DND-41 (cell line): ENCODE measurements around the gene GATAD2B.

ENCODE experiments used
- ATAC-seq: fragments of 200-7000 bp; cut with Tn5 transposase; 3 replicates; pipeline ENCODE4 v1.9.1; 2021; ENCODE audit warnings: low read depth; ENCODE audit not compliant: insufficient read depth
- DNase-seq: peaks from one replicate; pipeline ENCODE4 v3.0.0-alpha.2; 2020
- H2AFZ ChIP-seq: 2 replicates; pipeline ENCODE4 v1.6.0; 2012; ENCODE audit warnings: low read depth, low read length
- H3K27ac ChIP-seq: 2 replicates; pipeline ENCODE4 v1.5.1; 2012; ENCODE audit warnings: low read length, inconsistent platforms
- H3K27me3 ChIP-seq: fragments of 200-600 bp; sonication (generic); 2 replicates; pipeline ENCODE4 v1.6.0; 2012; ENCODE audit warnings: low read length, mild to moderate bottlenecking, inconsistent platforms; ENCODE audit not compliant: insufficient read depth, poor library complexity
- H3K36me3 ChIP-seq: 2 replicates; pipeline ENCODE4 v1.5.1; 2012; ENCODE audit warnings: low read length, inconsistent platforms; ENCODE audit not compliant: insufficient read depth
- H3K4me1 ChIP-seq: 2 replicates; pipeline ENCODE4 v1.5.1; 2012; ENCODE audit warnings: mild to moderate bottlenecking, low read length; ENCODE audit not compliant: insufficient read depth
- H3K4me2 ChIP-seq: 2 replicates; pipeline ENCODE4 v1.6.0; 2012; ENCODE audit warnings: mild to moderate bottlenecking, moderate library complexity, low read length, inconsistent platforms; ENCODE audit not compliant: insufficient read depth
- H3K4me3 ChIP-seq, 2 experiments: fragments of 200-600 bp in 1 of 2; shearing (Covaris generic) in 1 of 2; 2 replicates each; pipeline ENCODE4 v1.5.1; 2012 to 2016; ENCODE audit warnings: inconsistent platforms in 2 of 2, low read length in 2 of 2, mild to moderate bottlenecking in 2 of 2, low read depth in 1 of 2, moderate library complexity in 1 of 2
- H3K79me2 ChIP-seq: 2 replicates; pipeline ENCODE4 v1.6.0; 2012; ENCODE audit warnings: low read length, inconsistent platforms; ENCODE audit not compliant: insufficient read depth
- H3K9ac ChIP-seq: 2 replicates; pipeline ENCODE4 v1.6.0; 2012; ENCODE audit warnings: low read depth, mild to moderate bottlenecking, inconsistent platforms, low read length, moderate library complexity
- H3K9me3 ChIP-seq: 2 replicates; pipeline ENCODE4 v1.5.1; 2012; ENCODE audit warnings: low read length, moderate library complexity, mild to moderate bottlenecking, inconsistent platforms; ENCODE audit not compliant: insufficient read depth, severe bottlenecking
- H4K20me1 ChIP-seq: 2 replicates; pipeline ENCODE4 v1.6.0; 2012; ENCODE audit warnings: low read length; ENCODE audit not compliant: insufficient read depth
- EZH2 ChIP-seq: IDR thresholded peaks from 3 replicates; pipeline ENCODE4 v1.6.1; 2012; ENCODE audit warnings: borderline replicate concordance, low read depth, mild to moderate bottlenecking, moderate library complexity, low read length, inconsistent platforms; ENCODE audit not compliant: severe bottlenecking
- TF ChIP-seq, protein P1 (sequence below): IDR thresholded peaks from 2 replicates; pipeline ENCODE4 v1.5.1; 2012; ENCODE audit warnings: borderline replicate concordance, low read length, moderate library complexity, mild to moderate bottlenecking; ENCODE audit not compliant: poor library complexity, severe bottlenecking; ENCODE audit errors: extremely low read depth

The GATAD2B gene

DNA sequence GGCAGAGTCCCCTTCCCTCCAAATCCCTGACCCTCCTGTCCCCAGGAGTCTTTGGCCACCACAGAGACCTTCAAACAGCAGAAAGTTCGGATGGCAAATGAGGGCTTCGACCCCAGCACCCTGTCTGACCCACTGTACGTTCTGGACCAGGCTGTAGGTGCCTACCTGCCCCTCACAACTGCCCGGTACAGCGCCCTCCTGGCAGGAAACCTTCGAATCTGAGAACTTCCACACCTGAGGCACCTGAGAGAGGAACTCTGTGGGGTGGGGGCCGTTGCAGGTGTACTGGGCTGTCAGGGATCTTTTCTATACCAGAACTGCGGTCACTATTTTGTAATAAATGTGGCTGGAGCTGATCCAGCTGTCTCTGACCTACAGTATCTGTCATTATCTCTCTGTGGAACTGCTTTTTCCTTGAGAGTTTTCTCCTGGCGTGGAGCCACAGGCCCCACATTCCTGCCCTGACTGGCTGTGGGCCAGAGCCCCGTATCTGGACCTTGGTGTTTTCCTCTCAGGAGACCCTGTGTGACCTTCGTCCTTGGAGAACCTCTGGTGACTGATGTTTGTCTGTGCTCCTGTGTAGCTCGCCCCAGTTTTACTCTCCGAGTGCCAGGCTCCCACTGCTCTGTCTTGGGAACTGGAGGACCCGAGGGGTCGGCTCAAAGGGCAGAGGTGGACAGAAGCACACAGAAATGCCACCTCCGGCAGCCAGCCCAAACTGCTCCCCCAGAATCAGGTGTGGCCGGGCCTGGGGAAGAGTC, 142.8 kb downstream of the GATAD2B start:
- ATAC-seq: no peak
- no peak for TF ChIP-seq EZH2
- TF ChIP-seq, protein P1, sequence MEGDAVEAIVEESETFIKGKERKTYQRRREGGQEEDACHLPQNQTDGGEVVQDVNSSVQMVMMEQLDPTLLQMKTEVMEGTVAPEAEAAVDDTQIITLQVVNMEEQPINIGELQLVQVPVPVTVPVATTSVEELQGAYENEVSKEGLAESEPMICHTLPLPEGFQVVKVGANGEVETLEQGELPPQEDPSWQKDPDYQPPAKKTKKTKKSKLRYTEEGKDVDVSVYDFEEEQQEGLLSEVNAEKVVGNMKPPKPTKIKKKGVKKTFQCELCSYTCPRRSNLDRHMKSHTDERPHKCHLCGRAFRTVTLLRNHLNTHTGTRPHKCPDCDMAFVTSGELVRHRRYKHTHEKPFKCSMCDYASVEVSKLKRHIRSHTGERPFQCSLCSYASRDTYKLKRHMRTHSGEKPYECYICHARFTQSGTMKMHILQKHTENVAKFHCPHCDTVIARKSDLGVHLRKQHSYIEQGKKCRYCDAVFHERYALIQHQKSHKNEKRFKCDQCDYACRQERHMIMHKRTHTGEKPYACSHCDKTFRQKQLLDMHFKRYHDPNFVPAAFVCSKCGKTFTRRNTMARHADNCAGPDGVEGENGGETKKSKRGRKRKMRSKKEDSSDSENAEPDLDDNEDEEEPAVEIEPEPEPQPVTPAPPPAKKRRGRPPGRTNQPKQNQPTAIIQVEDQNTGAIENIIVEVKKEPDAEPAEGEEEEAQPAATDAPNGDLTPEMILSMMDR: no peak
- Histone ChIP-seq H2AFZ (no peak overlapping the region), H3K79me2 (no peaks in the 10 kb centered on the region), H3K4me3 (no peak overlapping the region), H3K9me3 (no peaks in the 10 kb centered on the region), H3K9ac (no peak overlapping the region), H3K27me3 (no peaks in the 10 kb centered on the region), H3K36me3 (no peaks in the 10 kb centered on the region; the same call in 1 of the 2 replicates), H3K27ac (no peak overlapping the region), H3K4me2 (no peak overlapping the region), H4K20me1 (no peaks in the 10 kb centered on the region), H3K4me1 (peaks cover 16% of the 10 kb centered on the region)
- DNase-seq: no peak

DNA sequence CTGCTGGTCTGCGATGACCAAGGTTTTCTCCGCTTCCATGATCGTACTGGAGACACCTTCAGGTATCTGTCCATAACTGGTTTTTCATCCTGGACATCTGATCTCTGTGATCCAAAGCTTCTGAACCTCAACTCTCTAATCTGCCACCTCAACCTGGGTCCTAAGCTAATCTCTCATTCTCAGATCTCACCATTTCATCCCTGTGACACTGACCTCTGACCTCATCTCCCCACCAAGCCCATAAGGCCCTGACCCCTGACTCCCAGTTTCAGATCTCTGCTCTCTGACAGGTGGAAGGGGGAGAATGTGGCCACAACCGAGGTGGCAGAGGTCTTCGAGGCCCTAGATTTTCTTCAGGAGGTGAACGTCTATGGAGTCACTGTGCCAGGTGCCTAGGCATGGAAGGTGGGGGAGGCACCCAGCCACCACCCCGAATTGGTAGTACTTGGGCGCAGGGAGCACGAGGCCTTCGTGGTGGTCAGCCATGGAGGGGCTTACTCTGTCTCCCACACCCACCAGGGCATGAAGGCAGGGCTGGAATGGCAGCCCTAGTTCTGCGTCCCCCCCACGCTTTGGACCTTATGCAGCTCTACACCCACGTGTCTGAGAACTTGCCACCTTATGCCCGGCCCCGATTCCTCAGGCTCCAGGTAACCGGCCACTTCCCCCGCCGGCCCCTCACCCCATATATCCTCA, 143.8 kb downstream of the GATAD2B start:
- H3K36me3 ChIP-seq: peaks cover 4% of the 10 kb centered on the region; the same call in 1 of the 2 replicates
- no peaks in the 10 kb centered on the region for H3K9me3 ChIP-seq
- no peaks in the 10 kb centered on the region for H4K20me1 ChIP-seq
- H3K4me3 ChIP-seq: no peak overlapping the region
- no peak overlapping the region for H3K9ac ChIP-seq
- no peak for ATAC-seq
- H3K27me3 ChIP-seq: no peaks in the 10 kb centered on the region
- no peak overlapping the region for H3K4me2 ChIP-seq
- peaks cover 11% of the 10 kb centered on the region for H3K4me1 ChIP-seq
- no peak for DNase-seq
- H2AFZ ChIP-seq: no peak overlapping the region
- no peak overlapping the region for H3K27ac ChIP-seq
- no peaks in the 10 kb centered on the region for H3K79me2 ChIP-seq
- TF ChIP-seq, protein P1: no peak
- TF ChIP-seq EZH2: no peak

DNA sequence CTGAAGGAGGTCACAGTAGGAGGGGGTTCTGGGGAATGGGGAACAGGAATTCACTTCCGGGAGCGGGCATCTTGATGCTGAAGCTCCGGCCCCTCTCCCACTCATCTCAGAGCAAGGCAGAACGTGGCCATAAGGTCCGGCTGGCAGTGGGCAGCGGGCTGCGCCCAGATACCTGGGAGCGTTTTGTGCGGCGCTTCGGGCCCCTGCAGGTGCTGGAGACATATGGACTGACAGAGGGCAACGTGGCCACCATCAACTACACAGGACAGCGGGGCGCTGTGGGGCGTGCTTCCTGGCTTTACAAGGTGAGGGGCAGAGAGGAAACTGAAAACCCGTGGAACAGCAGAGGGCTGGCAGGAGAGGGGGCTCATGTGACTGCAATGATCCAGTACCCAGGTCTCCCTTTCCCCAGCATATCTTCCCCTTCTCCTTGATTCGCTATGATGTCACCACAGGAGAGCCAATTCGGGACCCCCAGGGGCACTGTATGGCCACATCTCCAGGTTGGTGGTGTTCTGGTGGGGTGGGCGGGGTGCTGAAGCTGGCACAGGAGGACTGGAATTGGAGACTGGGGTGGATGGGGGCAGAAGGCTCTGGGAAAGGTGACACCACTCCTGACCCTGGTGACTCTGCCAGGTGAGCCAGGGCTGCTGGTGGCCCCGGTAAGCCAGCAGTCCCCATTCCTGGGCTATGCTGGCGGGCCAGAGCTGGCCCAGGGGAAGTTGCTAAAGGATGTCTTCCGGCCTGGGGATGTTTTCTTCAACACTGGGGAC, 144.5 kb downstream of the GATAD2B start:
- no peak overlapping the region for H3K4me2 ChIP-seq
- 0 out of 2 replicates have a peak, but pooled peaks cover 2% of the 10 kb centered on the region for H4K20me1 ChIP-seq
- no peaks in the 10 kb centered on the region for H3K9me3 ChIP-seq
- no peaks in the 10 kb centered on the region for H3K27me3 ChIP-seq
- H3K36me3 ChIP-seq: peaks cover 11% of the 10 kb centered on the region
- H3K27ac ChIP-seq: no peak overlapping the region
- H3K4me1 ChIP-seq: peaks cover 7% of the 10 kb centered on the region
- no peak overlapping the region for H2AFZ ChIP-seq
- DNase-seq (no peak), ATAC-seq (no peak)
- no peak overlapping the region for H3K4me3 ChIP-seq
- H3K9ac ChIP-seq: no peak overlapping the region
- no peaks in the 10 kb centered on the region for H3K79me2 ChIP-seq
- TF ChIP-seq, protein P1: no peak
- no peak for TF ChIP-seq EZH2
